ENCODE results near the gene AFF3.

GRCh38 chr2:99520195-99520594, 622.2 kb downstream of the AFF3 start:
- TF ChIP-seq CTCF (conservative IDR thresholded peaks at IDR 0.05; ENCODE audit: low read depth, low read length) (no peak), EZH2 (IDR thresholded peaks at IDR 0.05; ENCODE audit: borderline replicate concordance, low read depth, low read length, poor library complexity, severe bottlenecking) (no peak)

All from A673 (cell line).